Gastroesophageal sphincter (tissue), 4 donors: Measurements from ENCODE around the gene CFL1. TPM values are rescaled to one million over a fixed set of nuclear protein-coding genes. Genes with fewer than 3 reads are reported as not detected.

Source experiments
- ATAC-seq: fragments of 150-250 bp; one replicate; pipeline ENCODE4 v1.9.1; 2016; ENCODE audit warnings: mild to moderate bottlenecking, moderate library complexity
- H3K27ac ChIP-seq, 4 donors: fragments of 200-600 bp; sonication (generic) in 3 of 4; 1 replicate in 3 of 4; 2 replicates in 1 of 4; pipeline ENCODE4 v1.5.1; 2016 to 2019
- H3K27me3 ChIP-seq: fragments of 200-600 bp; sonication (generic); one replicate; pipeline ENCODE4 v1.5.1; 2019
- H3K36me3 ChIP-seq, 2 donors: fragments of 200-600 bp; sonication (generic); one replicate each; pipeline ENCODE4 v1.5.1; 2019; ENCODE audit warnings: control low read depth in 1 of 2
- H3K4me1 ChIP-seq, 3 donors: fragments of 200-600 bp; sonication (generic); 1 replicate in 2 of 3; 2 replicates in 1 of 3; pipeline ENCODE4 v1.5.1; 2016 to 2019; ENCODE audit warnings: control low read depth in 2 of 3
- H3K4me3 ChIP-seq, 2 donors: fragments of 200-600 bp; sonication (generic); one replicate each; pipeline ENCODE4 v1.5.1; 2019; ENCODE audit warnings: mild to moderate bottlenecking in 1 of 2, moderate library complexity in 1 of 2
- H3K9me3 ChIP-seq, 3 donors: fragments of 200-600 bp; sonication (generic); one replicate each; pipeline ENCODE4 v1.5.1; 2017 to 2019; ENCODE audit warnings: control low read depth in 2 of 3
- CTCF ChIP-seq, 4 experiments: fragments of 200-600 bp in 2 of 4; fragments of 450-650 bp in 2 of 4; sonication (generic) in 1 of 4; IDR thresholded peaks; one replicate each; pipeline ENCODE4 v1.5.1; 2017 to 2019; ENCODE audit warnings: antibody characterized with exemption in 4 of 4, mild to moderate bottlenecking in 2 of 4, moderate library complexity in 2 of 4
- EP300 ChIP-seq: sonication (generic); formaldehyde crosslinking; IDR thresholded peaks from one replicate; pipeline ENCODE4 v1.6.1; 2017; ENCODE audit warnings: antibody characterized with exemption, mild to moderate bottlenecking
- POLR2A ChIP-seq, 2 donors: fragments of 450-650 bp; IDR thresholded peaks; one replicate each; pipeline ENCODE4 v1.6.1; 2017; ENCODE audit warnings: antibody characterized with exemption in 2 of 2, mild to moderate bottlenecking in 2 of 2, moderate library complexity in 1 of 2
- POLR2AphosphoS5 ChIP-seq: sonication (generic); formaldehyde crosslinking; IDR thresholded peaks from one replicate; pipeline ENCODE4 v1.6.1; 2017; ENCODE audit warnings: antibody characterized with exemption
- WGBS, 2 donors: methylation state at CpG; one replicate each; pipeline ENCODE4 v1.1.5; 2018; ENCODE audit warnings: low coverage in 1 of 2; 5-methylcytosine and 5-hydroxymethylcytosine counted together
- total RNA-seq, 4 donors: library from RNA; depleted of rRNA; stranded (reverse); fragments of >200 nt; gene quantifications; one replicate each; pipeline ENCODE4 v1.1.0, GENCODE V29; 2016

CFL1 gene
- total RNA-seq, 4 donors from 2014 or later = 559 to 895 (median 639) TPM

GRCh38 chr11:65854161-65854592, 3.8 kb downstream of the CFL1 start:
- no peak for ATAC-seq
- H3K9me3 ChIP-seq = peaks cover 0 to 10% (median 0%) of the 10 kb centered on the region in 3 donors
- H3K27me3 ChIP-seq = no peaks in the 10 kb centered on the region
- H3K4me1 ChIP-seq = peaks cover 0 to 61% (median 13%) of the 10 kb centered on the region in 3 donors
- no peak overlapping the region for H3K27ac ChIP-seq
- WGBS, 2 donors = 69% methylated on average over 2 of the region's 4 CpGs; no CpG with 5 or more reads in 1 of the 2 donors
- no peak overlapping the region for H3K4me3 ChIP-seq
- TF ChIP-seq CTCF (IDR thresholded peaks at IDR 0.05) (no peak), POLR2A (IDR thresholded peaks at IDR 0.05) (no peak), POLR2AphosphoS5 (no peak), EP300 (no peak)
- peaks cover 0 to 60% of the 10 kb centered on the region in 2 donors for H3K36me3 ChIP-seq

- no peaks in the 10 kb centered on the region for H3K27me3 ChIP-seq
- no peak for ATAC-seq
- H3K27ac ChIP-seq = no peak overlapping the region
- peaks cover 0 to 10% (median 0%) of the 10 kb centered on the region in 3 donors for H3K9me3 ChIP-seq
- TF ChIP-seq CTCF (IDR thresholded peaks at IDR 0.05) (no peak), POLR2A (IDR thresholded peaks at IDR 0.05) (no peak), EP300 (no peak), POLR2AphosphoS5 (no peak)
- WGBS, 2 donors = 17 to 100% methylated on average over 1 of the region's 6 CpGs
- H3K4me1 ChIP-seq = peaks cover 0 to 53% (median 13%) of the 10 kb centered on the region in 3 donors
- peaks cover 0 to 60% of the 10 kb centered on the region in 2 donors for H3K36me3 ChIP-seq
- H3K4me3 ChIP-seq = no peak overlapping the region
These were observed 4.6 kb downstream of the CFL1 start for GRCh38 chr11:65853246-65853979.

GRCh38 chr11:65852508-65853245, 5.3 kb downstream of the CFL1 start:
- H3K4me3 ChIP-seq = no peak overlapping the region
- peaks cover 0 to 60% of the 10 kb centered on the region in 2 donors for H3K36me3 ChIP-seq
- ATAC-seq = no peak
- no CpG with 5 or more reads among the region's 33 CpGs for WGBS, 2 donors
- TF ChIP-seq POLR2A (IDR thresholded peaks at IDR 0.05) = no peak
- TF ChIP-seq CTCF (IDR thresholded peaks at IDR 0.05) = no peak
- no peak overlapping the region for H3K27ac ChIP-seq
- peaks cover 0 to 10% (median 0%) of the 10 kb centered on the region in 3 donors for H3K9me3 ChIP-seq
- peaks cover 0 to 52% (median 13%) of the 10 kb centered on the region in 3 donors for H3K4me1 ChIP-seq
- no peaks in the 10 kb centered on the region for H3K27me3 ChIP-seq

GRCh38 chr11:65851811-65852507, 6.0 kb downstream of the CFL1 start:
- WGBS, 2 donors = 76 to 80% methylated on average over 6 of the region's 10 CpGs
- no peak for ATAC-seq
- TF ChIP-seq POLR2AphosphoS5 (no peak), POLR2A (IDR thresholded peaks at IDR 0.05) (no peak), CTCF (IDR thresholded peaks at IDR 0.05) (no peak), EP300 (no peak)
- Histone ChIP-seq H3K27ac (no peak overlapping the region), H3K36me3 (peaks cover 0 to 60% of the 10 kb centered on the region in 2 donors), H3K9me3 (peaks cover 0 to 10% (median 0%) of the 10 kb centered on the region in 3 donors), H3K27me3 (no peaks in the 10 kb centered on the region), H3K4me3 (no peak overlapping the region), H3K4me1 (peaks cover 0 to 52% (median 13%) of the 10 kb centered on the region in 3 donors)
